CD4-positive, alpha-beta T cell treated with Interleukin-6 at 100 ng/mL for 8 hours (primary cell): ENCODE results near the gene NF1.
"Not testable (repeated sequence)": the region's sequence is repeated elsewhere in the genome, so short reads cannot be mapped to it uniquely, and the experiment has no call there.

Experiments
- DNase-seq: peaks from one replicate; pipeline ENCODE4 v3.0.0-alpha.2; 2020; ENCODE audit warnings: mixed read lengths, low spot score

NF1 gene, protein sequence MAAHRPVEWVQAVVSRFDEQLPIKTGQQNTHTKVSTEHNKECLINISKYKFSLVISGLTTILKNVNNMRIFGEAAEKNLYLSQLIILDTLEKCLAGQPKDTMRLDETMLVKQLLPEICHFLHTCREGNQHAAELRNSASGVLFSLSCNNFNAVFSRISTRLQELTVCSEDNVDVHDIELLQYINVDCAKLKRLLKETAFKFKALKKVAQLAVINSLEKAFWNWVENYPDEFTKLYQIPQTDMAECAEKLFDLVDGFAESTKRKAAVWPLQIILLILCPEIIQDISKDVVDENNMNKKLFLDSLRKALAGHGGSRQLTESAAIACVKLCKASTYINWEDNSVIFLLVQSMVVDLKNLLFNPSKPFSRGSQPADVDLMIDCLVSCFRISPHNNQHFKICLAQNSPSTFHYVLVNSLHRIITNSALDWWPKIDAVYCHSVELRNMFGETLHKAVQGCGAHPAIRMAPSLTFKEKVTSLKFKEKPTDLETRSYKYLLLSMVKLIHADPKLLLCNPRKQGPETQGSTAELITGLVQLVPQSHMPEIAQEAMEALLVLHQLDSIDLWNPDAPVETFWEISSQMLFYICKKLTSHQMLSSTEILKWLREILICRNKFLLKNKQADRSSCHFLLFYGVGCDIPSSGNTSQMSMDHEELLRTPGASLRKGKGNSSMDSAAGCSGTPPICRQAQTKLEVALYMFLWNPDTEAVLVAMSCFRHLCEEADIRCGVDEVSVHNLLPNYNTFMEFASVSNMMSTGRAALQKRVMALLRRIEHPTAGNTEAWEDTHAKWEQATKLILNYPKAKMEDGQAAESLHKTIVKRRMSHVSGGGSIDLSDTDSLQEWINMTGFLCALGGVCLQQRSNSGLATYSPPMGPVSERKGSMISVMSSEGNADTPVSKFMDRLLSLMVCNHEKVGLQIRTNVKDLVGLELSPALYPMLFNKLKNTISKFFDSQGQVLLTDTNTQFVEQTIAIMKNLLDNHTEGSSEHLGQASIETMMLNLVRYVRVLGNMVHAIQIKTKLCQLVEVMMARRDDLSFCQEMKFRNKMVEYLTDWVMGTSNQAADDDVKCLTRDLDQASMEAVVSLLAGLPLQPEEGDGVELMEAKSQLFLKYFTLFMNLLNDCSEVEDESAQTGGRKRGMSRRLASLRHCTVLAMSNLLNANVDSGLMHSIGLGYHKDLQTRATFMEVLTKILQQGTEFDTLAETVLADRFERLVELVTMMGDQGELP (N-terminal part only)

DNA sequence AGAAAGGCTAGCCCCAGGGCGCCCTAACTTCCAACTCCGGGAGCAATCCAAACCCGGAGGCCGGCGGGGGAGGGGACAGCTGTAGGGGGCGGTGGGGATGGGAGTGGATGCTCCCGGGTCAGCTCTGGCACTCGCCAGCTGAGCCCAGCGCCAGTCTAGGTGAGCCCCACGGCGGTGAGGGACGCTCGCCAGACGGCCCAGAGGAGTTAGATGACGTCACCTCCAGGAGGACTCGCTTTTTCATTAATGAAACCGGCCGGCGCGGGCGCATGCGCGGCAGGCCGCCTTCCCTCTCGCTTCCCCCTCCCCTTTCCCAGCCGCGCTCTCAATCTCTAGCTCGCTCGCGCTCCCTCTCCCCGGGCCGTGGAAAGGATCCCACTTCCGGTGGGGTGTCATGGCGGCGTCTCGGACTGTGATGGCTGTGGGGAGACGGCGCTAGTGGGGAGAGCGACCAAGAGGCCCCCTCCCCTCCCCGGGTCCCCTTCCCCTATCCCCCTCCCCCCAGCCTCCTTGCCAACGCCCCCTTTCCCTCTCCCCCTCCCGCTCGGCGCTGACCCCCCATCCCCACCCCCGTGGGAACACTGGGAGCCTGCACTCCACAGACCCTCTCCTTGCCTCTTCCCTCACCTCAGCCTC, at the start of gene NF1:
NF1 (plus strand) TSS at position 378 of the 636 bp plus-strand sequence. CDS start 333 bp downstream, outside the sequence.
- DNase-seq: peak; percentile 88

DNA sequence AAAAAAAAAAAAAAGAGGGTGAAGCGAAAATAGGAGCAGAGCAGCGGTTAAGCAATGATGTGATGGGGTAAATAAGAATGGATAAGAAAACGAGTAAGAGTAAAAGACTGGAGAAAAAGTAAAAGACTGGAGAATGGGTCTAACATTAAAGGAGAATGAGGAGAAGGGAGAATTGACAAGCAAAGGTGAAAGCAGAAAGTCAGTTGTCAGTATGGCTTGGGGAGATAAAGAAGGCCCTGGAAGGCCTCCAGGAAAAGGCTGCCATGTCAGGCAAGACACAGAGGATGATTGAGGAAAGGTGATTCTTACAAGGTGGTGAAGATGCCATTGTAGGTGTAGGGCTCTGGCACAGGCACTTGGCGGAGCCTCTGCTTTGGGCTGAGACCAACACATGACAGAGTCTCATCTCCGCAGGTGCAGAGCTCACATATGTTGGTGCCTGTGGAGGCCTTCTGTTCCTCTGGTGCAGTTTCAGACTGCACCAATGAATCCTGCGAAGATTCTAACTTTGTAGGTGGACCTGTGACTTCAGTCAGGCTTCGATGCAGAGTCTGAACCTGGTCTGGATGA, 47.8 kb upstream of the NF1 start:
- DNase-seq: not testable (repeated sequence)

DNA sequence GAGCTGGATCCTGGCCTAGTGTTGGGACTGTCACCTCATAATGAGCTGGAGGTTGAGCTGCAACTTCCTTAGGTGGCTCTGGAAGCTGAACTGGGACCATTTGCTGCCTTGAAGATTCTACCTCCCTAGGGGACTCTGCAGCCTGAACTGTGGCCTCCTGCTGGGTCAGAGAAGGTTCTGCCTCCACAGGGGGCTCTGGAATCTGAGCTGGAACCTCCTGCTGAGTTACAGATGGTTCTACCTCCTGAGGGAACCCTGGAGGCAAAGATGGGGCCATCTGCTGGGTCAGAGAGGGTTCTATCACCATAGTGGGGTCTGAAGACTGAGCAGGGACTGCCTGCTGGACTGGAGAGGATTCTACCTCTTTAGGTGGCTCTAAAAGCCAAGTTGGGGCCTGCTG, 46.6 kb upstream of the NF1 start:
- no peak for DNase-seq

DNA sequence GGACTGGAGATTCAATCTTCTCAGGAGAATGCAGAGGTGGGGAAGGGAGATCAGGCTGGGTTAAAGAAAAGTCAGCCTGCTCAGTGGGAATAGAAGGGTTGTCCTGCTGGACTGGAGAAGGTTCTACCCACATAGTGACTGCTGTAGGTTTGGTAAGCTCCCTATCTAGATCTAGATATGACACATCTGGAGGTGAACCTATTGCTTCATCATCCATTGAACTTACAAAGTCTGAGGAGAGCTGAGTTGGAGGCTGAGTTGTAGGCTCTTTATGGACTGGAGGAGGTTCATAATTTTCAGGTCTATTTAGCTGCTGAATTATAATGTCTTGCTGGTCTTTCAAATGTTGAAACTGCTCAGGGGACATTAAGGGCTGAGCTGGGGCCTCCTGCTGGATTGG, 46.0 kb upstream of the NF1 start:
- DNase-seq: no peak

DNA sequence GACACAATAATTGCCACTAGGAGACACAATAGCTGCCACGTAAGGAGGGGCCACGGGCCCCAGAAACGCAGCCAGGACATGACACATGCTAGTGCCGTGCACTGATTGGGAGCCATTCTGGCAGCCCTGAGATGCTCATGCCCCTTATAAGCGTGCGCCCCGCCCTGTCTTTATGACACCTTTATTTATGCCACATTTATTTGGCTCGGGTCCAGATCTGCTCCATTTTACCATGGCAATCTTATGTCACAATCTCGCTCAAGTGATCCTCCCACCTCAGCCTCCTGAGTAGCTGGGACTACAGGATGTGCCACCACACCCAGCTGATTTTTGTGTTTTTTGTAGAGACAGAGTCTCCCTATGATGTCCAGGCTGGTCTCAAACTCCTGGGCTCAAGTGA, 43.8 kb upstream of the NF1 start:
- no peak for DNase-seq

DNA sequence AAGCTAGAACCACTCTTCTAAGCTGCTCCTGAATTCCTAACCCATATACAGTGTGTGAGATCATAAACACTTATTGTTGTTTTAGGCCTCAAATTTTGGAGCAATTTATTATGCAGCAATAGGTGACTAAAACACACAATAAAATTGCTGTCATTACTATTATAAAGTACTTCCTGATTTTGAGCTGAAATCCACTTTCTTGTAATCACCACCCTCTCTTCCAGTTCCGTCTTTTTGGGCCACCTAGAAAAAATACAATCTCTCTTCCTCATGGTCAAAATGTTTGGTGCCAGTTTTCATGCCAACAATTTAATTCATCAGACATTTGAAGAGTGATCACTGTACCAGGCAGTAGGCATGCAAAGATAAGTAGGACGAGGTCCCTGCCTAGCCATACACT, 43.3 kb upstream of the NF1 start:
- DNase-seq: no peak

DNA sequence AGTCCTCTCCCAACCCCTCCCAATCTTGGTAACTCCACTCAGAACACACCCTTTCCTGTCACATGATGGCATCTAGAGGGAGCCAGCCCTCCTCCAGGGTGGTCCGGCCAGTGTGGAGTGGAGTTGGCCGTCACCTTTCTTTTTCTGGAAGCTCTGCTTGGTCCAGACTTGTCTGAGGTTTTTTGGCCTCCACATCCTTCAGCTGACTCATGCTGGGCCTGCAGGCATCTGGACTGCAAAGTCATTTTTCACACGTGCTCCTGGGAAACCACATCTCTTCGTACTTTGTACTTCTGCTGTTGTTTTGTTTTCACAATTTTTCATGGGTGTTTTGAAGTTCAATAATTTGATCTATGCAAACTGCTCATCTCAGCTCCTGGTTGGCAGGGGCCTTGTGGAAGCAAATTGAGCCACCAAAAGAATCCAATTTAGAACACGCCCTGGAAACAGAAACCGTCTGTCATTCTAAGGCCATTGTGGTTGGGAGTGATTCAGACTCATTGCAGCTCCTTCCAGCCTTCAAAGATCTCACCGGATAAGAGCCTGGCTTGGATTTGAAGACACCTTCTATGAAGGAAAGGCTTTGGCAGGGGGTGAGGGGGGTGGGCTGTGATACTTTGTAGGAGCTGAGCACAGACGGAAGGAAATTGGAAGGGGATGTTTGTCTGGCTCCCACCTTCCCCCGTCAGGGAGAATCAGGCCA, 42.4 kb upstream of the NF1 start:
- no peak for DNase-seq

DNA sequence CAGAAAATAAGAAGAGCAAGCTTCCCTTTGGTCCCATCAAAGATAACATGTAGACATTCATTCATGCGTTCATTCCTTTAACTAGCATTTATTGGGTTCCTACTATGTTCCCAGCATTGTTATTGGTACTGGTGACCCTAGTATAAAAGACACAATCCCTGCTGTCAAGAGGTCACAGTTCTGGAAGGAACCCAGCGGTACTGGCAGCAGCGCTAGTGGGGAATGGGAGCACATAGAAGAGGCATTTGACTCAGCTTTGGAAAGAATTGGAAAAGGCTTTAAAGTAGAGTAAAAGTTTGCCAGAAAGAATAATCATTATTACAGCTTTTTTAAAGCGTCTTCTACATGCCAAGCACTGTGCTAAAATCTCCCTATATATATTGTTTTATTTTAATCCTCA, 41.7 kb upstream of the NF1 start:
- DNase-seq: no peak

DNA sequence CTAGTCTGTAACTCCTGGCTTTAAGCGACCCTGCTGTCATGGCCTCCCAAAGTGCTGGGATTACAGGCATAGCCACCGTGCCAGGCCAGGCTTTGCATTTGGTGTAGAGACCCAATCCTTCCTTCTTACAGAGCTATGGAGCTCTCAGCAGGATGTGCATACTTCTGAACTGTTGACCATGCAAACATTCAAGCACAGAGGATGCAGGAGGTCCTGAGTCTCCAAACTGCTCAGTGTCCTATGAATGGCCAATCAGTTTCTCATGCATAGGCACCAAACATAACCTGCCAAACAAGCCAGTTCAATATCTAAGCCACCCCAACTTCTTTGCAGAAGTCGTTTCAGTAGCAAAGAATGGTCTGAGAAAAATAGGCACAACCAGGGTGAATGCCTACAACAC, 40.0 kb upstream of the NF1 start:
- no peak for DNase-seq

DNA sequence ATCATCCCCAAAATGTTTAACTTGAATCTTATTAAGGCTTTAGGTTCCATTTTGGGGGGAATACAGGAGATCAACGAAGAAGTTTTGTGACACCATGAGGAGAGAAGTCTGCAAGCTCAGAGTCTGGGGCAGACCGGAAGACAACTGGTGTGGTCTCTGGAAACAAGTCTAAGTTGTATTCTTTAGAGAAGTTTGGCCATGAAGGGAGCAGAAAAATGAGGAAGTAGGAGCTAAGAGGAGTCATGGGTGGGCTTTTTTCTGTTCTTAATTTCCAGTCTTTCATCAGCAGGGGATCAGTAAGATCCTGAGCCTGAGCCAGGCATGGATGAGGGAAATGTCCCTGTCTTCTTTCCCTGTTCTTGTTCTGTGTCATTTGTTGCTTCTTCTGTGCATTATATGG, 35.8 kb upstream of the NF1 start:
- no peak for DNase-seq

DNA sequence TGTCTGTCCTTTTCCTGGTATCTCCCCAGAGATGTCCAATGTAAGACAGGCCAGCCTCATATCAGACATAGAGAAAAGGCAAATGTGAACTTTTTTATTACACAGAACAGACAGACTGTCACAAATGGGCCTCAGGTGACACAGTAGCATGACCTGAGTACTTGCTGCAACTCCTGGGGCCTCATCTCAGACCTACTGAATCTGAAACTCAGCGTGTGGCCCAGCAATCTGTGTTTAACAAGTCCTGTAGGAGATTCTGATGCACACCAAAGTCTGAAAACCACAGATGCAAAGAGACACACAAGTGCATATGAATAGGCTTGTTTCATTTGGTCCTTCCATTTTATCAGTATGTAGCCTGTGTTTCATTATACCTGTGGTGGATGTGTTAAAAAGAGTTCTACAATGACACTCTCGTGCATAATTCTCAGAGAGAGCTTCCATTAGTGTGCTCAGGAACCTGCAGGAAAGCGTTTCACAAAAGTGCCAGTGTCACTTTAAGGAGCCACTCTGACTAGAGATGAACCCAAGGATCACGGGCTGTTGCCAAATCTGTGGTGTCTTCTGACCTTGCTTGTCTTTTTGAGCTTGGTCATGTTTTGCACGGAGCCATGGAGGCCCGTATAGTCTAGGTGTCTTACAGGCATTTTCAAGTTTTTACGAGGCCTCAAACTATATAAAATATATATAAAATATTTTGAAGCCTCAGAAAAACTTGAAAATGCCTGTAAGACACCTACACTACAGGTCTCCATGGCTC, 33.8 kb upstream of the NF1 start:
- no peak for DNase-seq

DNA sequence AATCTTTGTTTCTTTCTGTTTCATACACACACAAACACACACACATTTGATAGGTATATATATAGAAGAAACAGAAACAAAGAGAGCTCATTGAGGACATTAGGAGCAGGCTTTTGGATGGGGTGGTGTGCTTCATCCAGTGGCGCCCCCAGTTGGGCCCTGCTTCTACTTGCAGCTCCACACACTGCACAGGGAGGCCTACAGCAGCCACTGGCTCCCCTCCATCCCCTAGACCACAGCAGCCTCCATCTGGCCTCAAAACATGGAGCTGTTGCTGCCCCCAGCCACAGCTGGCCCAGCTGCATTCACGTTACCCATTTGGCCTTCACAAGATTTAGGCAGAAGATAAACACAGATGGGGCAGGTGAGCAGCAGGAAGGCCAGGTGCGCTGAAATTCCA, 33.1 kb upstream of the NF1 start:
- DNase-seq: no peak

DNA sequence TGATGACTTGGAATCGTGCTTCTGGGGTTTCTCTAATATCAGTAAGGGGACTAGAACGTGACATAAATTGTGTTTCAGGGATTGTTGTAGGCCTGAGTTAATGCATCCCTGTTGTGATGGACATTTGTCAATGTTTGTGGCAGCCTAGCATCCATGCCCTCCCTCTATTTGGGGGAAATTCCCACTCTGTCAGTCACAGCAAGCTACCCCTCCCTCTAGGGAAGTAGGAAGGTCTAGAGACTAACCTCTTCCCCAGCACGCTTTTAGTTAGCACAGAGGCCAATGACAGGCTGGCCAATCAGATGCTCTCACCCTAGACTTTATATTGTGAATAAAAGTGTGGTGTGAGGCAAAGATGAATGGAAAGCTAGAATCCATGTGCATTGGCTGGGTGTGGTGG, 32.4 kb upstream of the NF1 start:
- no peak for DNase-seq

DNA sequence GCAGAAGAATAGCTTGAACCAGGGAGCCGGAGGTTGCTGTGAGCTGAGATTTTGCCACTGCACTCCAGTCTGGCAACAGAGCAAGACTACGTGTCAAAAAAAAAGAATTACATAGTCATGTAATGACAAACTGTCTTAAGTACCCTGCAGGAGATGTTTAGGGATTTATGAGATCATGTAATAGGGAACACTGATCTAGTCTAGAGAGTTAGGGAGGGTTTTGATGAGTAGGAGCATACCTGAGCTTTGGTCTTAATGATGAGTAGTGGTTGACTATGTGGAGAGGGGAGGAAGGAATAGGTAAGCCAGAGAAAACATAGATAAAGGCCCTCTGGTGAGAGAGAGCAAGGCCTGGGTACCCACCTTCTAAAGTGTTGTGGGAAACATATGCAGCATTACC, 30.1 kb upstream of the NF1 start:
- no peak for DNase-seq

DNA sequence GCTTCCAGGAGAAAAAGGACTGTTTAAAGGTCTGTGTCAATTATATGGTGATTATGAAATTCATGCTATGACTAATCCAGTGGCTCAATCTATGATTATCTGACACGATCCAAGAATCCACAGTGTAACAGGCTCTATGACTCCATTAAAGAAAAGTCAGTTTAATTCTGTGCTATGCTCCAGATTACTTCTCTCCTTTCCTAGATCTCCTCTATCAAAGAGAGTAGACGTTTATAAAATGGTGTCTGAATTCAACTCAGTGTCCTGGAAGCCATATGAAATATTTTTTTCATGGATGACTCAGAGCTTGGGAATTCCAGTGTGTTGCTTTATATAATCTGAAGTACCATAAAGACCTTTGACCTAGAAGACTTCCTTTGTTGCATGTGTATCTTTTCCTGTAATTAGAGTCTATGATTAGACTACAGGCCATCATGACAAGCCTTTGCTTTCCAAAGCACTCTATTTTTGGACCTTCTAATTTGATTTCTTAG, 27.0 kb upstream of the NF1 start:
- no peak for DNase-seq

DNA sequence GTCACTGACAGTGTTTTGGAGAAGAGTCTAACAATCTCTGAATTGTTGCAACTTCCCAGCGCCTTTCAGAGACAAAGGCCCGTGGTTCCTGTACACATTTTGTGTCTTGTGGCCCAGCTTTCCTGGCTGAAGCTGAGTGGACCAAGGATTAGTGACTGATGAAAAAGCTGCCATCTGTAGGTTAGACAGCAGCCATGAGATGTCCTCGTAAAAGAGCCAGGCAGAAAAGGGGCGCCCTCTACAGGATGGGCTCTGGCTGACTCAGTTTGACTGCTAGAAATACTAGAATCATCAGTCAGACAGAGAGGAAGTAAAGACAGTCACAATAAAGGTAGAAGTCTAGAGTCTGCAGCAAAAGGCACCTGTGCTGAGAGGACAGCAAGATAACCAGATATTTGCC, 26.5 kb upstream of the NF1 start:
- DNase-seq: peak; percentile 22

DNA sequence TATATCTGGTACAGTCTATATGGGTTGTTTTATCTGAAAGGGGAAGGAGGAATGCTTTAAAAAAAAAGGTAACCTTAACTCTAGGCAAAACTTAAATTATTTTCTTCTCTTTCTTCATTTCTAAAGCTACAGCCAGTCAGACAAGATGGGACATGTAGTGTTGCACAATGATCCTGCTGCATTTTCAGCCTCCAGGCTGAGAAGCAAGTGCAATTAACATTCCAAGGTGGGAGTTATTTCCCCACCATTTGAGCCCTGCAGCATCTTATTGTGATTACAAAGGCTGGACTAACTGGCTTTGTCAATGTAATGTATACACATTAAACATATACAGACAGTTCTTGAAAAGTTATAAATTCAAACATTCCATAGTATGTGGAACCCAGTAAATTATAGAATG, 22.6 kb upstream of the NF1 start:
- DNase-seq: no peak

DNA sequence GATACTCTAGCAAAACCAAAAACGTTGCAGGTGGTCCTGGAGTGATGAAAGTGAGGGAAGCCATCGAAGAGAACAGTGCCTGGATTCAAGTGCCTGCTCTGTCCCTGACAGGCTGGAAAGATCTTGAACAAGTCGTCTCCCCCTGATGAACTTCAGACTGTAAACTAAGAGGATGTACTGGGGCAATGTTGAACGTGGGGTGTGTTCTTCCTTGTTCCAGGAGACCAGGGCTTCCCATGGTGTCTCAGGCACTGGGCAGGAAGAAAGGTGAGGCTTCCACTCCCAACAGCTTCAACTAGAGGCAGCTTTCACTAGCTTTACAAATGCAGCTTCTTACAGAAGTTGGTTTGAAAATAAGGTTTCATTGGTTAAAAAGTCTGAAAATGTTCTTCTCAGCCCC, 21.4 kb upstream of the NF1 start:
- DNase-seq: no peak

DNA sequence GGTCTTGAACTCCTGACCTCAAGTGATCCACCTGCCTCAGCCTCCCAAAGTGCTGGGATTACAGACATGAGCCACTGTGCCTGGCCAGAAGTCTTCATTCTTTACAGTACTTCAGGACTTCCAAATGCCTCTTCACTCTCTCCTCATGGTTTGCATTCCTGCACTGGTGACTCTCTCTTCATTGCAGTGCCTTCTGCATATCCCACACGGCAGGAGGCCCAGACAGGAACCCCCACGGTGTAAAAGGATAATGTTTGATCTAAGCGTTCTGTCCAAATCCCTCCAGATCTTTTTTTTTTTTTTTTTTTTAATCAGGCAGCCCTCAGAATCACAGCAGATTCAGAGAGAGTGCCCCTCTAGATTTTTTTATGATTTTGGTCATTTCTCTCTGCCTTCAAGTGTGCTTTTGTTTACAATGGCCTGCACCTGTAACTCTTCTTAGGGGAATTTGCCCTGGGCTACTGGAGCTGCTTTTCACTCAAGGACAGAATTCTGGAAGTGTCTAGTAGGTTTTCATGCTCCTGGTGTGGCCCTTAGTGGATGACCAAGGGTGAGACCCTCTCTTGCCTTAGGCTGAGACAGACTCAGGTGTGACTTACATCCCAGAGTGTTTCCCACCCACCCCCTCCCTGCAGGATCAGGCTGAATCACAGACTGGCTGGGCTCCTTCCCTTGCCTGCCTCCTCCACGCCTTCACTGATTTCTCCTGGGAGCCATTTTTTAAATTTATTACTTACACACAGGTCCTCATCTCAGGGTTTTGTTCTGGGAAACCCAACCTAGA, 19.8 kb upstream of the NF1 start:
- no peak for DNase-seq
